HEK293 (cell line): ENCODE data around the gene CAD.

Source experiments
- CTCF ChIA-PET: fragments of 350-600 bp; formaldehyde crosslinking; extraction: SDS; loops from one replicate; lab custom pipeline; 2021; ENCODE audit warnings: antibody characterized with exemption; lab: Yijun Ruan, JAX
- POLR2A ChIA-PET: fragments of 300-600 bp; formaldehyde crosslinking; extraction: SDS; loops from one replicate; lab custom pipeline; 2020; ENCODE audit warnings: antibody characterized with exemption, inconsistent platforms; lab: Yijun Ruan, JAX
- H3K27ac ChIP-seq: fragments of 200-500 bp; sonication (Bioruptor generic); 2 replicates; pipeline ENCODE4 v1.5.1; 2014; ENCODE audit warnings: low read depth, low read length, control low read depth, inconsistent platforms; ENCODE audit errors: extremely low read depth
- H3K36me3 ChIP-seq, 2 experiments: fragments of 200-500 bp in 1 of 2; sonication (Bioruptor generic) in 1 of 2; 1 replicate in 1 of 2; 2 replicates in 1 of 2; pipeline ENCODE4 v1.5.1; 2014 to 2017; ENCODE audit warnings: inconsistent platforms in 2 of 2, low read length in 2 of 2; ENCODE audit not compliant: control insufficient read depth in 2 of 2, insufficient read depth in 1 of 2
- H3K4me1 ChIP-seq: fragments of 200-500 bp; sonication (Bioruptor generic); 2 replicates; pipeline ENCODE4 v1.5.1; 2014; ENCODE audit warnings: mild to moderate bottlenecking, low read length, inconsistent platforms; ENCODE audit not compliant: control insufficient read depth, insufficient read depth
- H3K4me3 ChIP-seq: 2 replicates; pipeline ENCODE4 v1.5.1; 2011; ENCODE audit warnings: low read depth, mild to moderate bottlenecking, control low read depth, low read length, moderate library complexity
- H3K9me3 ChIP-seq: fragments of 200-500 bp; sonication (Bioruptor generic); 2 replicates; pipeline ENCODE4 v1.5.1; 2014; ENCODE audit warnings: low read depth, low read length, inconsistent platforms; ENCODE audit not compliant: control insufficient read depth, insufficient read depth
- KLF10 ChIP-seq: fragments of 450-650 bp; IDR thresholded peaks from 2 replicates; pipeline ENCODE4 v1.5.1; 2018; ENCODE audit warnings: missing biosample characterization, mild to moderate bottlenecking, missing genetic modification characterization
- SP2 ChIP-seq: fragments of 450-650 bp; formaldehyde crosslinking; IDR thresholded peaks from 2 replicates; pipeline ENCODE4 v1.5.1; 2016; ENCODE audit warnings: missing biosample characterization, missing genetic modification characterization
- TSHZ1 ChIP-seq: fragments of 450-650 bp; formaldehyde crosslinking; IDR thresholded peaks from 2 replicates; pipeline ENCODE4 v1.5.1; 2016; ENCODE audit warnings: missing biosample characterization, missing genetic modification characterization, borderline replicate concordance
- ZBTB10 ChIP-seq: fragments of 450-650 bp; formaldehyde crosslinking; IDR thresholded peaks from 2 replicates; pipeline ENCODE4 v1.5.1; 2016; ENCODE audit warnings: missing biosample characterization, missing genetic modification characterization
- ZBTB11 ChIP-seq: fragments of 450-650 bp; formaldehyde crosslinking; conservative IDR thresholded peaks from 2 replicates; pipeline ENCODE4 v1.5.1; 2016; ENCODE audit warnings: low read depth, missing biosample characterization, missing genetic modification characterization
- ZFHX2 ChIP-seq: fragments of 450-650 bp; formaldehyde crosslinking; conservative IDR thresholded peaks from 2 replicates; pipeline ENCODE4 v1.5.1; 2016; ENCODE audit warnings: missing biosample characterization, missing genetic modification characterization
- ZFP41 ChIP-seq: fragments of 450-650 bp; formaldehyde crosslinking; IDR thresholded peaks from 2 replicates; pipeline ENCODE4 v1.5.1; 2016; ENCODE audit warnings: missing biosample characterization, missing genetic modification characterization, borderline replicate concordance
- ZNF24 ChIP-seq: fragments of 450-650 bp; formaldehyde crosslinking; IDR thresholded peaks from 2 replicates; pipeline ENCODE4 v1.5.1; 2016; ENCODE audit warnings: missing biosample characterization, missing genetic modification characterization
- ZNF362 ChIP-seq: fragments of 450-650 bp; formaldehyde crosslinking; IDR thresholded peaks from 2 replicates; pipeline ENCODE4 v1.5.1; 2016; ENCODE audit warnings: missing biosample characterization, missing genetic modification characterization
- ZNF426 ChIP-seq: fragments of 450-650 bp; formaldehyde crosslinking; IDR thresholded peaks from 2 replicates; pipeline ENCODE4 v1.5.1; 2017; ENCODE audit warnings: missing biosample characterization, missing genetic modification characterization, mild to moderate bottlenecking, inconsistent platforms, moderate library complexity
- ZNF621 ChIP-seq: fragments of 450-650 bp; formaldehyde crosslinking; IDR thresholded peaks from 2 replicates; pipeline ENCODE4 v1.5.1; 2017; ENCODE audit warnings: missing biosample characterization, missing genetic modification characterization
- ZNF707 ChIP-seq: fragments of 450-650 bp; formaldehyde crosslinking; IDR thresholded peaks from 2 replicates; pipeline ENCODE4 v1.5.1; 2016; ENCODE audit warnings: missing biosample characterization, missing genetic modification characterization
- ZSCAN23 ChIP-seq: fragments of 450-650 bp; formaldehyde crosslinking; IDR thresholded peaks from 2 replicates; pipeline ENCODE4 v1.5.1; 2016; ENCODE audit warnings: missing biosample characterization, missing genetic modification characterization
- TF ChIP-seq, protein P1 (sequence below): fragments of 450-650 bp; formaldehyde crosslinking; IDR thresholded peaks from 2 replicates; pipeline ENCODE4 v1.5.1; 2016; ENCODE audit warnings: missing biosample characterization, missing genetic modification characterization
- TF ChIP-seq, protein P2 (sequence below): fragments of 450-650 bp; formaldehyde crosslinking; IDR thresholded peaks from 2 replicates; pipeline ENCODE4 v1.5.1; 2016; ENCODE audit warnings: missing biosample characterization, missing genetic modification characterization, low read depth

The CAD gene

DNA sequence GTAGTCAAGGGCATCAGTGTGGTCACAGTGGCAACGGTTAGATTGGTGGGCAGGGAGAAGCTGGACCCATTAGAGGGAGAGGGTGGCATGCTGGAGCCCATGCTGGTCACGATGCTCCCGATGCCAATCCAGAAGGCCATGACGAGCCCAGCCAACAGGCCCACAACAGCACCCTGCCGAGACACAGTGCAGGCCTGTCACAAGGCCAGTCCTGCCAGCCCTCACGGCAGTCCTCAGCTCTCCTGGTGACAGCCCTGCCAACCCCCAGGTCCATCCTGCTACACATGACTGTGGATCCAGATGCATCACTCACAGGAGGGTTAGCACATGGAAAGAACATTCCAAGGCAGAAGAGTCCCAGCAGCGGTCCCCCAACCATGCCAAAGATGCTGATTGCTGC, 15.5 kb upstream of the CAD start (continued):
- TF ChIP-seq ZBTB11 (tag by site-specific recombination), result no peak
- TF ChIP-seq, protein P1, sequence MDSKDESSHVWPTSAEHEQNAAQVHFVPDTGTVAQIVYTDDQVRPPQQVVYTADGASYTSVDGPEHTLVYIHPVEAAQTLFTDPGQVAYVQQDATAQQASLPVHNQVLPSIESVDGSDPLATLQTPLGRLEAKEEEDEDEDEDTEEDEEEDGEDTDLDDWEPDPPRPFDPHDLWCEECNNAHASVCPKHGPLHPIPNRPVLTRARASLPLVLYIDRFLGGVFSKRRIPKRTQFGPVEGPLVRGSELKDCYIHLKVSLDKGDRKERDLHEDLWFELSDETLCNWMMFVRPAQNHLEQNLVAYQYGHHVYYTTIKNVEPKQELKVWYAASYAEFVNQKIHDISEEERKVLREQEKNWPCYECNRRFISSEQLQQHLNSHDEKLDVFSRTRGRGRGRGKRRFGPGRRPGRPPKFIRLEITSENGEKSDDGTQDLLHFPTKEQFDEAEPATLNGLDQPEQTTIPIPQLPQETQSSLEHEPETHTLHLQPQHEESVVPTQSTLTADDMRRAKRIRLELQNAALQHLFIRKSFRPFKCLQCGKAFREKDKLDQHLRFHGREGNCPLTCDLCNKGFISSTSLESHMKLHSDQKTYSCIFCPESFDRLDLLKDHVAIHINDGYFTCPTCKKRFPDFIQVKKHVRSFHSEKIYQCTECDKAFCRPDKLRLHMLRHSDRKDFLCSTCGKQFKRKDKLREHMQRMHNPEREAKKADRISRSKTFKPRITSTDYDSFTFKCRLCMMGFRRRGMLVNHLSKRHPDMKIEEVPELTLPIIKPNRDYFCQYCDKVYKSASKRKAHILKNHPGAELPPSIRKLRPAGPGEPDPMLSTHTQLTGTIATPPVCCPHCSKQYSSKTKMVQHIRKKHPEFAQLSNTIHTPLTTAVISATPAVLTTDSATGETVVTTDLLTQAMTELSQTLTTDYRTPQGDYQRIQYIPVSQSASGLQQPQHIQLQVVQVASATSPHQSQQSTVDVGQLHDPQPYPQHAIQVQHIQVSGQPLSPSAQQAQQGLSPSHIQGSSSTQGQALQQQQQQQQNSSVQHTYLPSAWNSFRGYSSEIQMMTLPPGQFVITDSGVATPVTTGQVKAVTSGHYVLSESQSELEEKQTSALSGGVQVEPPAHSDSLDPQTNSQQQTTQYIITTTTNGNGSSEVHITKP, result no peak
- TF ChIP-seq ZNF707 (tag by site-specific recombination), result no peak
- no peak for TF ChIP-seq KLF10 (tag by site-specific recombination)

DNA sequence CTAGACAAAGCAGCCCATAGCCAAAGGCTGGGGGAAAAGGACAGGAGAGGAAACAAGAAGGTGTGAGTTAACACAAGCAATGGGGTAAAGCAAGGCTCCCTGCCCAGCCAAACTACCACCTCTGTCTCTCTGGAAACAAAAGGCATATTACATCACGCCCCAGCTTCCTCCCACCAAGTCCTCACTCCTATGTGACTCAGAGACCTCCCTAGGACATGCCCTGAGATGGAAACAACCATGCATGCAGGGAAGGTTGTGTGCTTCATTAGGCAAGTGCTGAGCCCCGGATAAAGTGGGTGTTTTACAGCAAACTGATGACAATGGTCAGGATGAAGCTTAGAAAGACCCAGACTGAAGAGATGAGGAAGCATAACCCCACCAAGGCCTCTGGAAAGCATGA, 14.3 kb upstream of the CAD start:
- Histone ChIP-seq H3K9me3 (no peaks in the 10 kb centered on the region), H3K4me3 (no peak overlapping the region), H3K36me3 (peaks cover 0 to 79% of the 10 kb centered on the region in 2 experiments; a peak in 2 of 3 replicates), H3K4me1 (no peaks in the 10 kb centered on the region), H3K27ac (no peak overlapping the region)
- TF ChIP-seq ZNF426 (tag by site-specific recombination) (no peak), ZFHX2 (tag by site-specific recombination) (peak; percentile 39; the same call in 1 of the 2 replicates), ZBTB10 (tag by site-specific recombination) (no peak)
- CTCF ChIA-PET, result no interaction called here
- POLR2A ChIA-PET, result no interaction called here

GRCh38 chr2:27203741-27204140, 13.4 kb upstream of the CAD start:
- Histone ChIP-seq H3K36me3 (peaks cover 0 to 88% of the 10 kb centered on the region in 2 experiments; a peak in 2 of 3 replicates), H3K9me3 (no peaks in the 10 kb centered on the region), H3K27ac (no peak overlapping the region), H3K4me1 (no peaks in the 10 kb centered on the region), H3K4me3 (no peak overlapping the region)
- POLR2A ChIA-PET, result no interaction called here
- CTCF ChIA-PET, result interaction anchor here (0.7 to 1.0 kb wide), 2 partner anchors 12 to 106 kb away, joined by 3 read pairs; no protein-coding TSS in a partner anchor
- TF ChIP-seq SP2, result no peak
- no peak for TF ChIP-seq ZNF362
- no peak for TF ChIP-seq TSHZ1
- no peak for TF ChIP-seq ZNF24 (tag by site-specific recombination)
- TF ChIP-seq ZFP41 (tag by site-specific recombination), result no peak
- TF ChIP-seq, protein P2, sequence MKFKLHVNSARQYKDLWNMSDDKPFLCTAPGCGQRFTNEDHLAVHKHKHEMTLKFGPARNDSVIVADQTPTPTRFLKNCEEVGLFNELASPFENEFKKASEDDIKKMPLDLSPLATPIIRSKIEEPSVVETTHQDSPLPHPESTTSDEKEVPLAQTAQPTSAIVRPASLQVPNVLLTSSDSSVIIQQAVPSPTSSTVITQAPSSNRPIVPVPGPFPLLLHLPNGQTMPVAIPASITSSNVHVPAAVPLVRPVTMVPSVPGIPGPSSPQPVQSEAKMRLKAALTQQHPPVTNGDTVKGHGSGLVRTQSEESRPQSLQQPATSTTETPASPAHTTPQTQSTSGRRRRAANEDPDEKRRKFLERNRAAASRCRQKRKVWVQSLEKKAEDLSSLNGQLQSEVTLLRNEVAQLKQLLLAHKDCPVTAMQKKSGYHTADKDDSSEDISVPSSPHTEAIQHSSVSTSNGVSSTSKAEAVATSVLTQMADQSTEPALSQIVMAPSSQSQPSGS (tag by site-specific recombination), result no peak
- no peak for TF ChIP-seq ZSCAN23 (tag by site-specific recombination)
- TF ChIP-seq ZNF621 (tag by site-specific recombination), result no peak
